ENCODE results near the gene SFT2D1.

DNA sequence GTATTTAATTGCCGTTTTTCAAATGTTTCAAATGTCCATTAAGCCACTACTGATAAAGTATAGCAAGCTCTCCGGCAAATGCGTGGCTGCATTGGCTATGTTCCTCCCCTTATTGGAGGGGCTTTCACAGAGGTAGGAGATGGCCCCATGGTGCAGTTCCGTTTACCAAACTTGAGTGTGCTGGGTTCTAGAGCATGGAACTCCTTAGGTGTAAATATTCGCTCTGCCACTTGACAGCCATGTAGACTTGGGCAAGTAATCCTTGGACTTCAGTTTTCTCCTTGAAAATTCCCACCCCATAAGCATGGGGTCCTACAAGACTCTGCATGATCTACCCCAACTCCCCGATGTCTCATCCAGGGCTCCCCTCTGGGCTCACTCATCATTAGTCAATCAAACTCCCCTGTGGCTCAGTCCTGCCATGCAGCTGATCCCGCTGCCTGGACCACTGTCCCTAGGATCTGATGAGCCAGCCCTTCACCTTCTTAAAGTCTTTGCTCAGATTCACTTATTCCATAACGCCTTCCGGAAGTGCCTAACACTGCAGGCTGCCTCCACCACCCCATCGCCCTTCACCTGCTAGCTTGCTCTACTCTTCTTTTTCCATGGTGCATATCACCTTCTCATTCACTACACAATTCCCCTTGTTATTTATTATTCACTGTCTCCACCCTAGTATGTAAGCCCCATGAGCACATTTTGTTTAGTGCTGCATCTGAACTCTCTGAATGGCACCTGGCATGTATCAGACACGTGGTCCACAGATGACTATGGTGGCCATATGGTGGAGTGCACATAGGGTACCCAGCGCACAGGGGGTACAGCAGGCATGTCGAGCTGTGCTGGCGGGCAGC is 52.9 kb downstream of the SFT2D1 start:
- TF ChIP-seq POLR2AphosphoS5 (IDR thresholded peaks at IDR 0.05; ENCODE audit: low read depth, low read length) (no peak), POLR2A (IDR thresholded peaks at IDR 0.05; ENCODE audit: low read depth, low read length) (no peak)

Measured in GM12892 (cell line).